Stimulated activated naive CD8-positive, alpha-beta T cell treated with anti-CD3 and anti-CD28 coated beads, Interleukin-15, Interleukin-2, amounts not matched to agents 100 U/mL and 50 U/mL, for 24 hours (primary cell): ENCODE results near the gene OR1J2.
"Not testable (repeated sequence)": the region's sequence is repeated elsewhere in the genome, so short reads cannot be mapped to it uniquely, and the experiment has no call there.

ENCODE experiments used
- ATAC-seq: fragments of 150-1000 bp; cut with Tn5 transposase; one replicate; pipeline ENCODE4 v1.10.0; 2021
- DNase-seq: peaks from one replicate; pipeline ENCODE4 v3.0.0; 2021

OR1J2 gene

GRCh38 chr9:122510502-122510901, at the start of gene OR1J2:
TSS of gene OR1J2 (plus strand) at chr9:122510802. CDS start at chr9:122510802, 0 bp downstream.
- DNase-seq = no peak

GRCh38 chr9:122463828-122464632, 46.6 kb upstream of the OR1J2 start:
- ATAC-seq (no peak), DNase-seq (peak; percentile 33)

More at GRCh38 chr9:122510502-122510901, at the start of gene OR1J2:
- ATAC-seq = no peak

- ATAC-seq = peak; percentile 65
- peak; percentile 63 for DNase-seq
These were observed 45.7 kb upstream of the OR1J2 start for GRCh38 chr9:122464633-122465567.

GRCh38 chr9:122466456-122466855, 44.1 kb upstream of the OR1J2 start:
- ATAC-seq = no peak
- DNase-seq = no peak

- ATAC-seq (no peak), DNase-seq (no peak)
These were observed 41.9 kb upstream of the OR1J2 start for GRCh38 chr9:122468735-122469134.

GRCh38 chr9:122474561-122474960, 36.0 kb upstream of the OR1J2 start:
- DNase-seq (no peak), ATAC-seq (no peak)

GRCh38 chr9:122475717-122476116, 34.9 kb upstream of the OR1J2 start:
- no peak for DNase-seq

GRCh38 chr9:122477346-122477745, 33.3 kb upstream of the OR1J2 start:
- DNase-seq (no peak), ATAC-seq (peak; percentile 85)

More at GRCh38 chr9:122475717-122476116, 34.9 kb upstream of the OR1J2 start:
- ATAC-seq = no peak

GRCh38 chr9:122477826-122478225, 32.8 kb upstream of the OR1J2 start, which contains the start of gene OR1J1:
TSS of gene OR1J1 (minus strand) at chr9:122477926. CDS start at chr9:122477926, 0 bp downstream.
- no peak for DNase-seq
- no peak for ATAC-seq

- no peak for DNase-seq
- no peak for ATAC-seq
These were observed 31.5 kb upstream of the OR1J2 start for GRCh38 chr9:122479062-122479461.

GRCh38 chr9:122498883-122499288, 11.7 kb upstream of the OR1J2 start:
- peak; percentile 14 for DNase-seq
- no peak for ATAC-seq

GRCh38 chr9:122506964-122507363, 3.6 kb upstream of the OR1J2 start:
- no peak for DNase-seq
- ATAC-seq = no peak

GRCh38 chr9:122518226-122518625, 7.6 kb downstream of the OR1J2 start:
- no peak for DNase-seq
- no peak for ATAC-seq

- ATAC-seq (no peak), DNase-seq (no peak)
These were observed 8.2 kb downstream of the OR1J2 start, which contains the start of gene OR1J4 for GRCh38 chr9:122518841-122519240. TSS of gene OR1J4 (plus strand) at chr9:122519141. CDS start at chr9:122519141, 0 bp downstream.

- ATAC-seq = no peak
- DNase-seq = no peak
These were observed 8.8 kb downstream of the OR1J2 start for GRCh38 chr9:122519376-122519775.

GRCh38 chr9:122526602-122527001, 16.0 kb downstream of the OR1J2 start:
- DNase-seq (peak; percentile 18), ATAC-seq (peak; percentile 86)

GRCh38 chr9:122527193-122527592, 16.6 kb downstream of the OR1J2 start, which contains the start of gene OR1N1:
TSS of gene OR1N1 (minus strand) at chr9:122527293. CDS start at chr9:122527293, 0 bp downstream.
- ATAC-seq = no peak
- DNase-seq = no peak

- not testable (repeated sequence) for DNase-seq, ATAC-seq
These were observed 20.6 kb downstream of the OR1J2 start for GRCh38 chr9:122531157-122531556.

GRCh38 chr9:122536134-122536533, 25.5 kb downstream of the OR1J2 start:
- DNase-seq = no peak

GRCh38 chr9:122537066-122537465, 26.5 kb downstream of the OR1J2 start:
- DNase-seq, ATAC-seq: not testable (repeated sequence)

More at GRCh38 chr9:122536134-122536533, 25.5 kb downstream of the OR1J2 start:
- ATAC-seq = no peak

- no peak for DNase-seq
- no peak for ATAC-seq
These were observed 28.2 kb downstream of the OR1J2 start for GRCh38 chr9:122538757-122539156.

GRCh38 chr9:122546196-122546595, 35.6 kb downstream of the OR1J2 start:
- ATAC-seq (no peak), DNase-seq (no peak)
